Measurements from ENCODE around the gene PYHIN1.
A peak's percentile ranks its signal among the peaks of the same experiment; 100 is the strongest.

The PYHIN1 gene

DNA sequence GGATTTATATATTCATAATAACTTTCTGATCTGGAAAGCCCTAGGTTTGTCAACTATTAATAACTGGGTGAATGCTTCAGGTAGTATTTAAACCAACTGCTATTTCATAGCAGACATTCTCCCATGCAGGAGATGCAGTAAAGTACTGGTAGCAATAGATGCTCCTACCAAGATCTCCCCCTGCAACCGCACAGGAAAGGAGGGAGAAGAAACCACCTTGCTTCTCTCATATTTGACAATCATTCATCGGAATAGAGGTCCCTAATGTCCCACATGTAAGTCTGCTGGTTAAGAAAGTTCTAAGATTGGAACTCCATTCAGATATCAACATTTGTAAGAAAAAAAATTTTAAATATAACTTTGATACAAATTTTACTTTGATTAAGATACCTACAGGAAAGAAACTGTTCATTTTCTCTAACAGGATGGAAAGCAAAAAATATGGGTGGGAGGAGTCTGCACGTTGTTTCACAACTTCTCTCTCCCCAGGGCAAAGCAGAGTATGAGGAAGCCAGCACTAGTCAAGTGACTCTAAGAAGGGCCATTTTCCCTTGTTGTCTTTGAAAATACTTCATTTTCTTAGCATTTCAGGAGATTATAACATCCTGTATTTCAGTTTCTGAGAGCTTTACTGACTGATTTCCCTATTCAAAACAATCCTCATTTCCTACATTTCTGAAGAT, at the start of gene PYHIN1:
TSS of gene PYHIN1 (plus strand) at position 498 of the 683 bp plus-strand sequence. CDS start 5,359 bp downstream, outside the sequence.
- DNase-seq: no peak

DNA sequence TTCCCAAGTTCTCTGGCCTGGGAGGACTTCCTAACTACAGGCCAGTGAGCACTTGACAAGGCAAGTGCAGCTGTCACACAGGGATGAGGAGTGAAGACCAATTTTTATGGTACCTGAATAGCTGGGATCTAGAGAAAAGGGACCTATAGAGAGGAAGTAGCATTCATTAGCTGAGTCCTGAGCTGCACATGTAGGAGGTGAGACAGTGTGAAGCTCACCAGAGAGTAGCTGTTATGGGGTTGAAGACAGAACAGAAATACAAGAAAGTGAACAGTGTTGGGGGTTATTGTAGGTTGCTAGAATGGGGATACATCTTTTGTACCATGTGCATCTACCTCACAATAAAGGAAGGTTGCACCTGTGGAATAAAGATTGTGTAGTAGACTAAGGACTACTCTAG, 37.7 kb upstream of the PYHIN1 start:
- DNase-seq: no peak

GRCh38 chr1:158898722-158899121, 32.6 kb upstream of the PYHIN1 start:
- no peak for DNase-seq

DNA sequence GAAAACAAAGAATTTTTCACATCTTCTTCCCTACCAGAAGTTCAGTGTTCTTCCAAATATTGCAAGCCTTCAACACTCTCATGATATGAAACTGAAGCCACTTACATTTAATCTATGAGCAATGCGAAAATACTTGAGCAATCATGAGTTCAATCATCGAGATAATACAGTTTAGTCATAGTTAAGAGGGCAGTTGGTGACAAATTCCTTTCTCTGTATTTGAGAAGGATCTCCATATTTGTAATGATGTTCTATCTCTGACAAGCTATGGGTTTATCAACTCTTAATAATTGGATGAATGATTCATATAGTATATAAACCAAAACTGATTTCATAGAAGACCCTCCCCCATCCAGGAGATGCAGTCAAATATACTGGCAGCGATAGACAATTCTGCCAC, 29.7 kb upstream of the PYHIN1 start:
- no peak for DNase-seq

DNA sequence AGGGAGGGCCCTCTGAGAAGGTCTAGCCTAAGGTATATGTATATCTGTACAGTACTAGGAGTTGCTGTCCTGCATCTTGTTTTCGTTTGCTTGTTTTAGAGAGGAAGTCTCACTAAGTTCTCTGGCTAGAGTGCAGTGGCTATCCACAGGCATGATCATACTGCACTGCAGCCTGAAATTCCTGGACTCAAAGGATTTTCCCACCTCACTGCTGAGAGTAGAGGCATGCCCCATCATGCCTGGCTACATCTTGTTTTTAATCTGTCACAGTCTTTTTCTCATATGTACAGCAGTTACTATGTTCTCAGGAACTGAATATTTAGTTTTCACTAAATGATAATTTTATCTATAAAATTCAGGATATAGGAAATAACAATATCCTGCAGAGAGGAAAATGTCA, 15.3 kb upstream of the PYHIN1 start:
- no peak for DNase-seq

- no peak for DNase-seq
These were observed 6.7 kb upstream of the PYHIN1 start for GRCh38 chr1:158924677-158925076.

GRCh38 chr1:158930504-158930903, 848 bp upstream of the PYHIN1 start:
- peak; percentile 27 for DNase-seq

GRCh38 chr1:158932171-158932570, 819 bp downstream of the PYHIN1 start:
- DNase-seq: no peak

DNA sequence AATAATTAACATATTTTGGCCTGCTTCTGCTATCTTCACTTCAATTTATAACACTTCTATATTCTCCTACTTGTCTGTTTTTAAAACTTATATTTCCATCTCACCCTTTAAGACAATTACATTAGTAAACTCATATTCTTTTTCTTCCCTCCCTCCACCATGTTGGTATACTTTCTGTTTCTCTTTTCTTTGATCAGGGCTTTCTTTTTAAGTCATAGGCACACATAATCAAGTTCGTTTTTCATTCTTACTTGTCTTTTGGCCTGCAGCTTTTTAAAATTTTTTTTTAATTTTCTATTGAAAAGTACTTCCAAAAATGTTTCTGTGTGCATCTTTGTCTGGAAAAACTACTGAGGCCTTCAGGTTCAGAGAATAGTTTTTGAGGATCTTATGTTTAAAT, 2.3 kb downstream of the PYHIN1 start:
- no peak for DNase-seq

DNA sequence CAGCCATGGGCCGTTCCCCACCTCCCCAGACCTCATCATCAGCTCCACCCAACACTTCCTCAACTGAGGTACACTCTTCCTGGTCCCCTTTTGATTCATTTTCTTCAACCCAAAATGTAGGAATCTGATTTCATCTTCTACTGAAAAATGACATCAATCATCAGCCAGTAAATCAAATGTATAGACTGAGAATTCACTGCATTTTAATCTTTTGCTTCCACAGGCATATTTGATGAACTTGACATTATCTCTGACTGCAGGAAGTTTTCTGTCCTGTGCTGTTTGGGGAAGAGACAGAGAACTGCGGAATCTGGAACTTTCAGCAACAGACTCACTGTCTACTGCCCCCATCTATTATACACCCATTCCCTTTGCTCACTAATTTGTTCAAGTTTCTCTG, 7.8 kb downstream of the PYHIN1 start:
- no peak for DNase-seq

- DNase-seq: no peak
These were observed 10.0 kb downstream of the PYHIN1 start for GRCh38 chr1:158941317-158941716.

DNA sequence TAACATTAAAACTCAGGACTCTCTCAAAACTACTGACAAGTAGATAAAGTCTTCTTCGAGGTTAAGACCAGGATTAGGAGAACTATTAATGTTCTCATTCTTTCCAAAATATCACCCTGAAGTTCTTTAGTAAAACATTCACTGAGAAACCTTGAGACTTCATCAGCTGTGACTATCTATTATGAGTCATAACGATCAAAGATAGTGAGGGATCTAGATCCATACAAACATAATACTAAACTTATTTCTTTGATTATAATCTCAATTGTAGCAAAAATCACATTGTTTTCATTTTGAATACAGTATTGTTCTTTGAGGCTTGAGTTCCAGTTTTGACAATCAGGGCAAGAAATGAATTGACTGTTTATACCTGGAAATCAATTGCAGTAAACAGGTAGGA, 11.1 kb downstream of the PYHIN1 start:
- no peak for DNase-seq

- no peak for DNase-seq
These were observed 11.7 kb downstream of the PYHIN1 start for GRCh38 chr1:158943059-158943458.

DNA sequence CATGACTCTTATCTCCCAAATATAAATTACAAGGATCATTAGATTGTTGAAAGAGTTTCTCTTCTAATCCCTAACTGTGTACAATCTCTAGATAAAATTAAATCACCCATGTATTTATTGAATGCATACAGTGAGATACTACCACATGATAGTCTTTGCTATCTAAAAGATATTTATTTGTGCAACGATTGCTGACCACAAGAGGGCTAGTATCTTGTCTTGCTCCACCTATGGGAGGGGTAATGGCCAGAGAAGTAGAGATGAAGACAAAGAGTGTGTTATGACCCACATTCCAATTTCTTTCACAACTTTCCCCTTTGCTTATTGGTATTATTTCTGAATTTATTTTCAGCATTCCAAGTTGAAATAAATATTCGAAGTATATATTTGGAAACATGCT, 13.7 kb downstream of the PYHIN1 start:
- DNase-seq: no peak

GRCh38 chr1:158946785-158947184, 15.4 kb downstream of the PYHIN1 start:
- DNase-seq: no peak

GRCh38 chr1:158951956-158952355, 20.6 kb downstream of the PYHIN1 start:
- no peak for DNase-seq

GRCh38 chr1:158952416-158952815, 21.1 kb downstream of the PYHIN1 start:
- no peak for DNase-seq

DNA sequence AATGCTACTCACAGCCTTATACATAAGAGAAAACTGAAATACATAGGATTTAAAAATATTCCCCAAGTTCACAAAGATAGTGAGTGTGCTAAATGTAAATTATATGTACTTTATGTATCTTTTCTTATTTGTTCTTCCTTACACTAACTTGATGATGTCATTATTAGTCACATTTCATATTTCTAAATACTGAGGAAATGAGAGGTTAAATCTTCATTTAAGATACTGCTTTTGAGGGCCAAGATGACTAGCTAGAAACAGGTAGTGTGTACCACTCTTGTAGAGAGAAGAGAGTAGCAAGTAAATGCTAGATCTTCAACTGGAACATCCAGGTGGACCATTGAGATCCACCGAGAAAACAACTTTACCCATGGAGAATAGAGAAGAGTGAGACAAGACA, 29.8 kb downstream of the PYHIN1 start:
- DNase-seq: no peak

DNA sequence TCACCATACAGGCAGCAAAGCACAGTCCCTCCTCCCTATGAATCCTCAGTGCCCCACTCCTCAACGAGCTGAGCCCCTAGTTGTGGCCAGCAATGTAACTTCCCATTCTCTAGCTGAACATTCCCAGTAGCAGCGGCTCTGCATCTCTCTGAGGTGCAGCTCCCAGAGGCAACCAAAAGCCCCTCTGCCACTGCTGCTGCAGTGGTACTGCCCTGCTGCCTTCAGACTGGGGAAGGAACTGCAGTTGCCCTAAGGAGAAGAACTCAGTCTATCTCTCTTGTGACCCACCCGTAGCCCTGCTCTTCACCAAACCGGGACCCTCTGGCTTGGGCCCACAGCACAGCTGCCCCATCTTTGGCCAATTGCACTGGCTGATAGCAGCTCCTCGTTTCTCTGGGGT, 31.6 kb downstream of the PYHIN1 start:
- DNase-seq: no peak

- no peak for DNase-seq
These were observed 37.8 kb downstream of the PYHIN1 start for GRCh38 chr1:158969166-158969565.

GRCh38 chr1:158969855-158970254, 38.5 kb downstream of the PYHIN1 start:
- DNase-seq: no peak

- no peak for DNase-seq
These were observed 41.5 kb downstream of the PYHIN1 start for GRCh38 chr1:158972841-158973240.

GRCh38 chr1:158976219-158976618, 44.9 kb downstream of the PYHIN1 start:
- no peak for DNase-seq

GRCh38 chr1:158978730-158979129, 47.4 kb downstream of the PYHIN1 start:
- no peak for DNase-seq

GRCh38 chr1:158979229-158979628, 47.9 kb downstream of the PYHIN1 start:
- no peak for DNase-seq
